Stimulated activated CD4-positive, alpha-beta T cell treated with anti-CD3 and anti-CD28 coated beads, Interleukin-12 subunit alpha, Interleukin-12 subunit beta, amount 100 ng/mL, for 4 hours (primary cell): ENCODE measurements around the gene KRTAP5-2.

Experiments used
- DNase-seq: peaks from one replicate; pipeline ENCODE4 v3.0.0-alpha.2; 2020

Gene KRTAP5-2

GRCh38 chr11:1565904-1566247 lies 32.2 kb downstream of the KRTAP5-2 start:
- DNase-seq: no peak

DNA sequence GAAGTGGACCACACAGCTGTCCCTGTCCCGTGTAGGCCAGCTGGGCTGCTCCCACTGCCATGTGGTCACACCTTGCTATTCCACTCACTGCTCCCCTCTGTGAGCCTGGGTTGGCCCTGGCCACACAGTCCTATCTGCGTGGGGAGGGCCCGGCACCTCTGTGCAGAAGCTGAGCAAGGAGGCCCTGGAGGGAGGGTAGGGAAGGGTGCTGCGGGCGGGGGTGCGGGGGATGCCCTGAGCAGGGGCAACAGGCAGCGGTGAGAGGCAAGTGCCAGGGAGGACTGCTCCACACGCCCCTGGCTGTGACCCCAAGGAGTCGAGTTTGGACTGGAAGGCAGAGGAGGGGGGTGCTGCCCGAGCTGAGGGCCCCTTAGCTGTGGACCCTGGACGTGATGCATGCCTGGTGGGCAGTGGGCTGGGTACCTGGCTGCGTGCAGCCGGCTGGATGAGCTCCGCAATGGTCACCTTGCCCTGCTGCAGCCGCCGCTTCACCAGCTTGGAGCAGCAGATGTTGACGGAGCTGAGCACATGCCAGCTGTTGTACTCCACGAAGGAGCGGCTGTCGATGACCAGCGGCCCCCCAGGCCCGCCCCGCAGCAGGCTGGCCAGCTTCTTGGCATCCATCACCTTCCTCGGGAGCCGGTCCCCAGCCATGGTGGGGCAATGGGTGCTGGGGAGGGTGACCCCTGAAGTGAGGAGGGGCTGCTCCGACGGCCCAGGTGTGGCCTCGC lies 32.8 kb downstream of the KRTAP5-2 start:
- no peak for DNase-seq

DNA sequence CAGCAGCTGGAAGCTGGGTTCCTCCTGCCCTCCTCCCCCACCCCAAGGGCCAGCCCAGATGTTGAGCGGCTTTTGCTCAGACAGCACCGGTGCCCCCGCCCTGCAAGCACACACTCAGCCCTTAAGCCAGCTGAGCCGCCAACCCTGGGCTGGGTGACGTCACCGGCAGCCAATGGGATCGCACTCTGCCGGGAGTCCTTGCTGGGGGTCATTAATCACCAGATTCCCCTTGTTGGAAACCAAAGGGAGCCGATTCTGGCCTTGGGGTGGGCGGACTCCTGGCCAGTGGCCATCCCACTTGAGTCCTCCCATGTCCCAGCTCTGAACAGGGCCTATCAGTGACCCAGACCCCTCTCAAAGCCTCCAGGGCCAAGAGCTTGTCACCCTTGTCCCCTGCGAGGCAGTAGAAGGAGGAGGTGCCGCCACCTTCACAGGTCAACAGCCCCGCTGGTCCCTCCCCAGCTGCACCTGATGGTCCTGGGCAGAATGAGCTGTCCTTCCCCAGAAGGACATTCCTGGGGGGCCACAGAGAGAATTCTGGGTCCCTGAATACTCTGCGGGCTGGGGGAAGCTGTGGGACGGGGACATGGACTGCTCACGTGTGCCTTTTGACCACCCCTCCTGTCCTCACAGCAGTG lies 33.4 kb downstream of the KRTAP5-2 start:
- no peak for DNase-seq

GRCh38 chr11:1563697-1564534 lies 34.2 kb downstream of the KRTAP5-2 start:
- no peak for DNase-seq

DNA sequence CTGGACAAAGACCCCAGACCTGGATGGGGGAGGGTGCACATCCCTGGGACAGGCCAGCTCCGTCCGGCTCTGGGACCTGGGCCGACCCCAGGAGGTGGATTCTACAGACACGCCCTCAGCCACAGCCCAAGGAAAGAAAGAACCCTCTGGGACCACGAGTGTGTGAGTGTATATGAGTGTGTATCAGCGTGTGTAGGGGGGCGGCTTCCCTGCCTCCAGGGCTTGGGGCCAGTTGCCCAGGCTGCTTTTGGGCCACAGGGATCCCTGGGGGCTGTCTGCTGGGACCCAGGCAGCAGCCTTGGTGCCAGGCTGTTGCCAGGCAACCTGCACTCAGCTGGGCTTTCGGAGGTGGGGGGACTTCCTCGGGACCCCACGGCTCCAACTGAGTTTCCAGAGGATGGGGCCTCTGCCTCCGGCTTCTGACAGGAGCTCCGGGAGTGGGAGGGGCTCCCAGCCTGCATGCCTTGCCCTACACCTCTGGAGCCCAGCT lies 34.9 kb downstream of the KRTAP5-2 start:
- no peak for DNase-seq

GRCh38 chr11:1562469-1563148 lies 35.5 kb downstream of the KRTAP5-2 start:
- no peak for DNase-seq

- DNase-seq: no peak
Observed at GRCh38 chr11:1561955-1562354, 36.1 kb downstream of the KRTAP5-2 start.

DNA sequence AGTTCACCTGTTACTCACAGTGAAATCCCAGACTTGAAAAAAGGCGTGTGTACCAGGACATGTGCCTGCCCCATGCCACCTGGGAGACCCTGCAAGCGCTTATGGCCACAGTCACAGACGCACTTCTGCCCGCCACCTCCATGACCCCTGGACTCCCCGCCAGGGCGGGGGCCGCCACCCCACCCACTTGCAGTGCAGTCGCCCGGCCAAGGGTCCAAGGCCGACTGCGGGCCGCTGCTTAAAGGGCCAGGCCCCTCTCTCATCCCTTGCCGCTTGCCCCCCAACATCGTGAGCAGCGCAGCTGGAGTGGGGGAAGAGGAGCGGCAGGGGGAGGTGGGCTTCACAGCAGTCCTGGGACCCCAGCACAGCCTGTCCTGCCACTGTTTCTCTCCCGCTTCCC lies 36.8 kb downstream of the KRTAP5-2 start:
- DNase-seq: no peak

DNA sequence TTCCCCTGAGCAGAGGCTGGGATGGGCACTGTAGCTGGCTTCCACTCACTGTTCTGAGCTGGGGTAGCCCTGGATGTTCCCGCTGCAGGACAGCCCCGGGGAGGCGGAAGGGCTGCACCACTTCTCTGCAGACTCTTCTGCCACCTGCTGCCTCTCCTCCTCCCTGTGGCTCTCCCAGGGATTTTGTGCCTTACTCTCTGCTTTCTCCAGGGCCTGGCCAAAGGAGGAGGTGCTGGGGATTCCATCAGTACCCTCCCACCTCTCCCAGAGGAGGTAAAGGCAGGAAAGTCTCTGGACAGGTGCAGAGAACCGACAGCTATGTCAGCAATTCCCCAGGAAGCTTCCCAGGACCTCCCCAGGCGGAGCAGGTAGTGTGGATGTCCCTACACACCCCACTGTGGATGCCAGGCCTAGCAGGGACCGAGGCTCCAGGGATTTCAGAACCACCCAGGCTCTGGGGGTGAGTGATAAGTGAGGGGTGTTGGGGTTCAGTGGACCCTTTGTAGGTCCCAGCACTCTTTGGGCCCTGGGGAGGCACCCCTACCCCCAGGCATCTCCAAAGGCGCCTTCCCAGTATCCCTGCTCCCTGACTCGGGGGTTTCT lies 37.3 kb downstream of the KRTAP5-2 start:
- no peak for DNase-seq

DNA sequence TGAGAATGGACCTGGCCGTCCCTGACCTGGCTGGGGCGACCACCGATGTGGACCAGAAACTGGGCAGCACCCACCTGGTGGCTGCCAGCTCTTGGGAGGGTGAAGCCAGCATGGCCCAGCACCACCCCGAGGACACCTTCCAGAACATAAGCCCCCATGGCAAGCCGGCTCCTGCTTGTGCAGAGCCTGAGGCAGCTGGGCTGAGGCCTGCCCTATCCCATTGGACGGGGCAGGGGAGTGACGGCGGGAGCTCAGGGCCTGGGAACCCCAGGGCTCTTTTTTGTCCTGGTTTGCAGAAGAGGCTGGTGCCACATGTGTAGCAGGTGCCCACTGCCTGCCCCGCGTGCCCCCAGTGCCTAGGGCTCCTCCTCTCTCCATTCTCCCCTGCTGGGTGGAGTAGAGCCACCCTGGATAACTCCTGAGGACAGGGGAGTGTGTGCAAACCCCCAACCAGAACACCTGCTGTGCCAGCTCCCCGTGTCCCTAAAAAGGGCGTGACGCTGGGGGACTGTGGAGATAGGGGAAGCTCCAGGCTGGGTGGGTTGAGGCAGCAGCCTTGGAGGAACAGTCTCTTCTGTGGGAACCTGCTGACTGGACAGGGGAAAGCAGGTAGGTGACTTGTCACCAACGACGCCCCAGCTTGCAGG lies 38.0 kb downstream of the KRTAP5-2 start:
- no peak for DNase-seq

GRCh38 chr11:1559111-1559951 lies 38.8 kb downstream of the KRTAP5-2 start:
- DNase-seq: no peak

GRCh38 chr11:1558775-1559110 lies 39.4 kb downstream of the KRTAP5-2 start:
- no peak for DNase-seq

DNA sequence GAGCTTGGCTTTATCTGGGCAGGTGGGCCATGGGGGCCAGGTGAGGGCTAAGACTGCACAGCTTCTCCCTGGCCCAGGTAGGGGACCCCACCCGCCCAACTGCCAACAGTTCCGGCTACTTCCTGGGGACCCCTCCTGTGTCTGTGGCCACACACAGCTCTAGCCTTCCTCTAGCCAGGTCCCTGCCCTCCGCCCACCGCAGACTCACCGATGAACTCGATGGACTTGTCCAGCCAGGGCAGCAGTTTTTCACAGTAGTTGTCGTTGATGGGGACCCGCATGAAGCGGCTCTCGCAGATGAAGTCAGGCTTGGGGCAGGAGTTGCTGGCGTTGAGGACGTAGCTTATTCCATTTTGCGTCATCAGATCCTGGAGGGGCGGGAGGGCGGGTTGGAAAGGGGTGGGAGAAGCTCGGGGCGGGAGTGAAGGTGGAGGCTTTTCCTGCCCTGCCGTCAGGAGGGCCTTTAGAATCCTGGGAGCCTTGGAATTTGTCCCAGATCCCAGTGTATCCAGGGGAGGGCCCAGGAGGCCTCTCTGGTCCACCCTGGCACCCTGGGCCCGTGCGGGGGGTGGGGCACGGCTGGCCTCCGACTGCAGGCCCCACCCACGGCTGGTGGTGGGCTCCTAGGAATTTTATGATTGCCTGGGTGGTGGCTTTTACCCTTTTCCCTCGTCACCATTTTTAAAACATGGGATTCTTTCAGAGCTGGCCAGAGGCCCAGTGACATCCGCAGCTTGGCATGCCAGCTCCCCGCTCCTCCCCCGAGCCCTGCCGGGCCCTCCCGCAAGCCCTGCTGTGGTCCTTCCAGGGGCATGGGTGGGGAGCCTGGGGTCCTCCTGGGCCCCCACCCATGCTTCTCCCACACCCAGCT lies 40.0 kb downstream of the KRTAP5-2 start:
- no peak for DNase-seq

GRCh38 chr11:1557051-1557884 lies 40.8 kb downstream of the KRTAP5-2 start:
- no peak for DNase-seq

DNA sequence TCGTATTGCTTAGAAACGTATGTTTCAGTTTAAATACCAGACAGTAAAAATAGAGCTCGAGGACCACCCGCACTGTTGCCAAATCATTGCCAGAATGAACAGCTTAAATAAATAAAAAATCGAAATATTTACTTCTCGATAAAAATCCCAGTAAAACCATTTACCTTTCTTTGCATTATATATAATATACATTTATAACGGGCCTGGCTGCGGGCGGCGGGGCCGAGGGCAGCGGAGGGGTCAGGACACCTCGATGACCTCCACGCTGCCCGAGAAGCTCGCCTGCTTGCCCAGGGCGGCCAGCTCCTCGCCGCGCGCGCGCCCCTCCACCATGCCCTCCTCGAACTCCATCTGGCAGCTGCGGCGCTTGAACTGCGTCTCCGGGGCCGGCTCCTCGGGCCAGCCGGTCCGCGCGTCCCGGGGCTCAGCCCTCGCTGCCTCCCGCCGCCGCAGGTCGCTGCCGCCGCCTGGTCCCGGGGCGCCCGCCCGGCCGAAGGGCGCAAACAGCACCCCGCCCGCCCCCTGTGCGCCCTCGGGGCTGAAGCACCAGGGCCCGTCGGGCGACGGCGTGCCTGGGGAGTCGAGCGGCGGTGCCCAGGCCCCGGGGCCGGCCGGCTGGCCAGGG lies 41.7 kb downstream of the KRTAP5-2 start:
- no peak for DNase-seq

DNA sequence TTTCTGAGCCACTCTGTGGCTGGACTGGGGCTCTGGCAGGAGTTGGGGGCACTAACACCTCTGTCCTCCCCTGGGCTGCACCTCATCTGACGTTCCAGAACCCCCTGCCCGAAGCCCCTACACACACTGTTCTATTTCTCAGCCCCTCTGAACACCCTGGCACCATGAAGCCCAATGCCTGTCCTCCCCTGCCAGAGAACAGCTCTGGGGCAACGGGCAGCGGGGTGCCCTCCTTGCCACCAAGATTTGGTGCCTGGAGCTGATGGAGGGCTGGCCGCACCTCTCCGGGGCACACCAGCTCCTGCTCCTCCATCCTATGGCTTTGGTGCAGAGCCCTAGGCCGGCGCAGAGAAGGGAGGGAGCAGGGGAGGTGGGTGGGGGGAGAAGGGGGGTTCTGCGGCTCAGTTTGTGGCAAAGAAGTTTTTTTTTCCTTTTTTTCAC lies 42.4 kb downstream of the KRTAP5-2 start:
- DNase-seq: no peak

DNA sequence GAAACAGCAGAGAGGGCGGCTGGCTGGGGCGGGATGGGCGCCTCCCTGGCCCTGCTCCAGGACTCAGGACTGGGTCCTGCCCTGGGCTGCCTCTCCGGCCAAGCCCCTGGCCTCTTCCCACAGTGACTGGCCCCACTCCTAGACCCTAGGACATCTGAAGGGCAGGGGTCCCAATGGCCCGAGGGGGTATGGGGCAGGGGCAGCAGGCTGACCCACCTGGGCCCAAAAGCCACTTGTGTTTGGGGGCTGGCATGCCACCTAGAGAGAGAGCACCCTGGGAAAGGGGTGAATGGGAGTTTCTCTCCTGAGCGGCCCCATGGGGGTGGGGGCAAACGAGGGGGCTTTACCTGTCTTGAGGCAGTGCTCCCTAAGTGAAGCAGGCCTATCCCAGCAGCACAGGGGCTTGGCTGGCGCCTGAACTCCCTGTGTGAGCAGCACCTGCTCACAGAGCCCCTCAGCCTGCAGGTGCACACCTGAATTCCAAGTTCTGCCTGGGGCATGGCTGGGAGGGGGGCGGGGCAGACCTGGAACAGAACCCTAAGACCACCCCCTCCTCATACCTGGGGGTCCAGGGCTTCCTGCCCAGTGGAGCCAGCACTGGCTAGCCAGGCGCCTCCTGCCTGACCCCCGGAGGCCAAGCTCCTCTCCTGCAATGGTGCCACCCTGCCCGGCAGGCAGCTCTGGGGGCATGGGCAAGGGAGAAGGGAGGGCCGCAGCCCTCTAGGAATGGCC lies 42.9 kb downstream of the KRTAP5-2 start:
- no peak for DNase-seq
